DMS79 treated with DMSO at 0.1 percent for 48 hours (cell line): ENCODE data around the gene DNM3.

Source experiments
- DNase-seq: peaks from one replicate; lab custom pipeline; 2025; lab: John Stamatoyannopoulos, UW

Gene DNM3

DNA sequence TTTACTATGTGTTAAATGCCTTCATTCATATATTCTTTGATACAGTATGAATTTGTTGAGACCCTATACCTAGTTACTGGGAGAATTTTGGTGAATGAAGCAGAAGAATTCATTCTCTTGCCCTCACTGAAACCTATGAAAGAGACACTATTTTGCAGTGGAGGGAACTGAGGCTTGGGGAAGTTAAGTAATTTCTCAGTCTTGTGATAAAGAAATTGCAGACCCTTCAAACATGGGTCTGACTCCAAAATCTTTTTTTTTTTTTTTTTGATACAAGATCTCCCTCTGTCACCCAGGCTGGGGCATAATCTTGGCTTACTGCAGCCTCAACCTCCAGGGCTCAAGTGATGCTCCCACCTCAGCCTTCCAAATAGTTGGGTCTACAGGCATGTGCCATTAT, 132.1 kb downstream of the DNM3 start:
- DNase-seq = no peak

DNA sequence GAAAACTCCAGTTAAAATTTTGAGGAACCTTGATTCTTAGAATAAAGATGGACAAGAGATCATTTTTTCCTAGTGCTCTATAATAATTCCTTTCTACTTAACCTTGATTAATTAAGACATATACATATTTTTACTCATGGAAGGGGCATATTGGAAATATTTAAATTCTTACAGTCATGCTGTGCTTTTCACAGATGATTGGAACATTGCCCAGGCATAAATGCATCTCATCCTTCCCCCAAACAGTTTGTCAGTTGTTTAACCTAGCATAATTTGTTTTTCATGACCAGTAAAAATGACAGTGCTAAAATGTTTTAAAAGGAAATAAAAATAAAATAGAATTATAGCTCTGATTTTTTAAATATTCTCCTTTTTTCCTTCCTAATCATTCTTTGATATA, 140.0 kb downstream of the DNM3 start:
- DNase-seq = no peak

DNA sequence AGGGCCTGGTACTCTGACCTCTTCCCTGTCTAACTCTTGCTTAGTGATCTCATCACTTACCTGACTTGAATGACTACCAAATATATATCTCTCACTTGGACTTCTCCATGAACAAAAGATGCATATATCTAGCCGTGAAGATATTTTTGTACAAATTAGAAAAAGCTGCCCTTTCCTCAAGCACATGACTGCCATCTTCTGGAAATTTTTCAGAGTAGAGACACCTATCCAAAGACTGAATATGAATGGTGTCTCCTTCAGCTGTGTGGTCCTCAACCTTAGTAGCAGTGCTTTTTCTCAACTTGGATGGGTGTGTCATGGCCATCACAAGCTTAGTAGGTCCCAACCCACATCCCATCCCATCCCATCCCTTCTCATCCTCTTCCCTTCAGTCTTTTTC, 142.3 kb downstream of the DNM3 start:
- no peak for DNase-seq

DNA sequence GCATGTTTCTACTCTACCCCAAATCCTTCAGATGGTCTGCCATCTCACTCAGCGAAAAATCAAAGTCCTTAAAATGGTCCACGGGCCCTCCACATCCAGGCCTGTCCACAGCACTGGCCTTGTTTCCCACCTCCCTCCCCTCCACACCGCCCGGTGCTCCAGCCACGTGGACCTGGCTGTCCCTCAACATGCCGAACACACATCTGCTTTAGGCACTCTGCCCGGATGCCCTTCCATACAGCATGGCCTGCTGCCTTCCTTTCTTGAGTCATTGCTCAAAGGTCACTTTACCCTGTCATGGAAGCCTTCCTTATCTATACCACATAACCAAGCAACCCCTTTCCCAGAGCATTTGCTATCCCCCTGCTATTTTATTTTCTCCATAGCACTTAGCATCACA, 143.0 kb downstream of the DNM3 start:
- DNase-seq = no peak

DNA sequence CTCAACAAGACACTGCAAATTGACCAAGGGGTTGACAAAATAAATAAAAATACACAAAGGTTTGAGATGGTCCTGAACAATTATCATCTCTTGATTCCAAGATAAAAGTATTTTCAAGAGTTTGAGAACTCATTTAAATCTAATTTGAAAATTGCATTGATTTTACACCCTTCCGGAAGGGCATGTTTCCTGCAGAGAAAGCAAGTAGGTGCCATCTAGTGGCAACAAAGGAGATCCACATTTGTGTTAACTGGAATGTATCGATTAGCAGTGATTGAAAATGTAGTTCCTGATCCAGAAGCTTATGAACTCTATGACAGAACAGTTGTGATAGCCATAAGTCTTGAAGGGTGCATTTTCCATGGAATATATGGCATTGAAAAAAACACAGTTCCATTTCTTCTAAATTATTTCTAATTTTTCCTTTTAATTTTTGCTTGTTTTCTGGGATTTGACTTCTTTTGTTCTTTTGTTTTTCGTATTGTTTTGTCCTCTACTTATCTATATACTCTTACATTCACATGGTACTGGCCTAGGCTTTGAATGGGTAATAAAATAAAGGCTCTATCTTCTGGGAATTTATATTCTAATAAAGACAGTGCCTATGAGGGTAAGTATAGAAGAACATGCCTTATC, 143.7 kb downstream of the DNM3 start:
- no peak for DNase-seq

DNA sequence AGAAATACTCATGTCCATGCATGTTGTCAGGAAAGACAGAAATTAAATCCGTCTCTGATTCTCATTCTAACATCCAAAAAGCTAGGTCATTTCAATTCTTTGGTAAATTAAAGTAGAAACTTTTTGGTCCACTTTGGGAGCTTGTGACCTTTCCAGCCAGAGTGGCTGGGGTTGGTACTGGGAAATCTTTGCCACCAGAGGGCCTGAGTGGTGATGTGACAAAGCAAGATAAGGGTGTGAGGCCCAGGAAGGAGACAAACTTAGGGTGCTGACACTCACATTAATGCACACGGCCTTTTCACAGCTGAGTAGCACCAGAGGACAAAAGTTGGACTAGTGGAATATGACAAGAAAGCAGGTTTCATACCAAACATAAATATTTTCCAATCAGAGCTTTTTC, 144.3 kb downstream of the DNM3 start:
- DNase-seq = no peak

DNA sequence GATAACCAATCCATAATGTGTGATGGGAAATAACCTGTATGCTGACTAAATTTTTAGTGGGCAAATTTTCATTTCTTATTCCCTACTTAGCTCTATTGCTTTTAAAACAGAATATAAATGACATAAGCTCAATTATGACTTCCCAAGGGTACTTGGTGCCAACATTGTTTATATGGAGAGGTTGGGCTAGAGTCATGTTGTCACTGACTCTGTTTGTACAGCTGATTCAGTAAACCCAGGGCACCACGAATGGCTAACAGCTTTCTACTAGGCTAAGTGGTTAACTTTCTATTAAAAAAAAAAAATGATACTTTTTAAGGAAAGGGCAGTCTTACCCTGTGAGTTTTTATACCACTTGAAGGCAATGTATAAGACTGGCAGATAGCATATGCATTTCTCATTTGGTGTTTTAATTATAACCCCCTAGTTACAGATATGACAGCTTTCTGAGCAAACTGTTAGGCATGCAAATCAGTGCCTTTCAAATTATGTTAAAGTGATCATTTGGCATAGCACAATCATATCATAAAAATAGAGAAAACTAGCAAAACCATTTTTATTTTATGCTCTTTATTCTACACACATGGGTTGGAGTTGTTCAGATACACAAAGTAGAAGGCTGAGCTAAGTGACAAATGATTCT, 147.1 kb downstream of the DNM3 start:
- DNase-seq = no peak

DNA sequence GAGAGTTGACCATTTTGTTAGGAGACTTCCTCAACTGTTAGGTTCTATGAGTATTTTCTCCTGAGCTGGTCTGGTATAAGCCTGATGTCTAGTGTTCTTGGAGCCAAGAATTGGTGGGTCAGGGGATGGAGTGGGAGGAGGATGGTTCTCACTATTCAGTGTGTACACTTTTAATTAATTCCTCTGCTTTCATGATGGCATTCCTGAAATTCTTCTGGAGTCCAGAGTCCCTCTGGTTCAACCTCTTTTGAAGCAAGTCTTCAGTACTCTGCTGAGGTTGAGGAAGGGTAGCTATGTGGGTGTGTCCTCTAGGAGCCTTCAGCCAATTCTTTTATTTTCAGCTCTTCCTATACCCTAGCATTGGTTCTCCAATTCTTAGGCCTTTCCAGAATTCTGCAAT, 149.1 kb downstream of the DNM3 start:
- no peak for DNase-seq

DNA sequence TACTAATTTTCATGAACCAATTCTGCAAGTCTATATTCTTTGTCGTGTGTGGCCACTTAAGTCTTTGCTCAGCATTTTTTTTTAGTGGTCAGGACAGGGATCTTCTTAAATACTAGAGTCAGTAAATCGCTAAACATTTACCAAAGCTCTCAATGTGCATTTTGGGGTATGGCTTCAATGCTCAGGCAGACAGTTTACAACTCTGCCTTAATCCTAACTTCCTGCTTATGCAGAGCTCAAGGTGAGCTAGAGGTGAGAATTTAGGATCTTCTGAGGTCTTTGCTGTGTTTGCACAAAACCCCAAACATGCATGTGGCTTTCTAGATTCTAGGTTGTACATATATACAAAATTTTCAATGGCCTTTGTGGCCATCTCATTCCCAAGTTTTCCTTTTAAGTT, 153.0 kb downstream of the DNM3 start:
- no peak for DNase-seq

DNA sequence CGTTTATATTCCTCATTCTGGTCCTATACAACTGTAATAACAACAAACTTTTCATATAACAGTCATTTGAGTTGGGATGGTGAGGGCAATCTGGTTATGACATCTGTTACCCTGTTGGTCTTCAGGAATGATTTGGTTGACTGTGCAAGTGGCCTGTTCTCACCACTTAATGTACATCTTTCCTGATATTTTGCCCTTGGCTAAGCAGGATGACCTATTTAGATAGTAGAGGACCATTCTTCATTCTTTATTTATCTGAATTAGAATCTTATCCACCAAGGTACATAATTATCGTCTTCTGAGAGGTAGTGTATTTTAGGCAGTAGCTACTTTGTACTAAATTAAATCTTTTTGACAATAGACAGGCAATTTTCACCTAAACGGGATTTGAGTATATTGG, 154.3 kb downstream of the DNM3 start:
- no peak for DNase-seq

DNA sequence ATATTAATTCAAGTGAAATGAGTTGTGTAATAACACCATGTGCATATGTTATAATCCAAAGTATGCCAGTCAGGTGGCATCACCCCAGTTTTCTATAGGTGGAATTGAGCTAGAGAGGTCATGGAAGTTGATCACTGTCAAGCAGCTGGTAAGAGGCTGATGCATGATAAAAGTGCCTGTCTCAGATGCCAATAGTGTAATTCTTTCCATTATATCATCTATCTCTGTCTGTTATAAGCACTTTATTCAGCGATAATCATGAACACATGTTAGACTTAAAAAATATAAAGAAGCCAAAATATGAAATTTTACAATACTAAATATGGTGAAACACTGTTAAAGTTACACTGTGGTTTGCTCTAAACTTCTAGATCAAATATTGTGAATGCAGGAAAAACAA, 156.6 kb downstream of the DNM3 start:
- no peak for DNase-seq

DNA sequence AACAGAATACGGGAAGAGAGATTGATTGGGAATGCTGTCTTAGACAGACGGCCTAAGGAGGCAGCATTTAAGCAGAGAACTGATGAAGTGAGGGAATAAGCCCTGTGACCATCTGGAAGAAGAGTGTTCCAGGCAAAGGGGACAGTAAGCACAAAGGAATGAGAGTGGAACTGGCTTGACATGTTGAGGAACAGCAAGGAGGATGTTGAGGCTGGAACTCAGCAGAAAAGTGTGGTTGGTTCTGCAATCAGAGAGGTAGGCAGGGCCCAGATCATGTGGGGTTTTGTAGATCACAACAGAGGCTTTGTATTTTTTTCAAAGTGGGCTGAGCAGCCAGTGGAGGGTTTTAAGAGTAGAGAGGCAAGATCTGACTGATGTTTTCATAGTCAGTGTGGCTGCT, 157.4 kb downstream of the DNM3 start:
- DNase-seq = no peak

DNA sequence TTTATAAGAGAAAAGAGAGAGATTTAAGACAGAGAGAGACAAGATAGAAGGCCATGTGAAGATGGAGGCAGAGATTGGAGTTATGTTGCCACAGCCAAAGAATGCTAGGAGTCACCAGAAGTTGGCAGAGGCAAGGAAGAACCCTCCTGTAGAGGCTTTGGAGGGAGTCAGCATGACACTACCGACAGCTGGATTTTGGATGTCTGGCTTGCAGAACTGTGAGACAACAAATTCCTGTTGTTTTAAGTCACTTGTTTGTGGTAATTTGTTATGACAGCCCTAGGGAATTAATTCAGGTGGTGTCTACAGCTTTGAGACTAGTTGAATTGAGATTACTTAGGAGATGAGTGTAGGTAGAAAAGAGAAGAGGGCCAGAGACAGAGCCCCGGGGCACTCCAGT, 158.5 kb downstream of the DNM3 start:
- DNase-seq = no peak

DNA sequence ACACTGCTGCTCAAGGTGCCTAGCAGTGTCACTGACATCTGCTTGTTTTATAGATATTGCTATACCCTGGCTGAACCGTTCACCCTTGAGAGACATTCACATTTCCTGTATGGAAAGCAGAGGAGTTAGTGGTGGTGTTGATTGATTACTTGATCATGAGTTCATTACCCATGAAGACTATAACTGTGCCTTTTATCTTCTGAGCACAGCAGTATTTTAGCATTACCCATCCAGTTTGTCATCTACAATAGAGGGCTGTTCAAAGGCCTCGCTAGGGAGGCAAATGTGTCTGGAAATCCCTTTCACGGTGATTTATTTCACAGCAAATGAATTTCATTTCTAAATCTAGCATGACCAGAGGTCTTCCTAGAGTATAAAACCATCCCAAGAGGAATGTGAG, 160.0 kb downstream of the DNM3 start:
- no peak for DNase-seq

DNA sequence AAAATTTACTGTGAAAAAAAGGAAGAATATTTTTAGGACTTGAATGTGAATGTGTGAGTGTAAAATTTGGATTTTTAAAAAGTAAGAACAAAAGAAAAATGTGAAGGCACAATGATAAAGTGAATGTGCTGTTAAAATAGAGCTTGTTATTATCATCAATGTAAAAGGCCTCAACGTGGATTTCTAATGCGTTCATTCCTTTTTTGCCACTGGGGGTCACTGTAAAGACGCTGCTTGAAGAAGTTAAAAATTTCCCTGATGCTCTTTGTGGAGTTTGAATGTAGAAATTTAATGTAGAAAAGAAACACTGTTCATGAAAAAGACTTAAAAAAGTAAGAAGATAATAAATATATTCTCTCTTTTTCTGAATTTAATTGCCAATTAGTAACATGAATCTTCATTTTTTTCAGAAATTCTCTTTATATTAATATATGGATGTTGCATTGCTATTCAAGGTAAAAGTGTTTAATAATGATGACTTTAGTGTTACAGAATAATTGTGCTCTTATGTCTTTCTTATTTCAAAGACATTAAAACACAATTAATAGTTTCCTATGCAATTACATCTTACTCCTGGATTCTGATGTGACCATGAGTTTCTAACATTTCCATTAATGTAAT, 161.5 kb downstream of the DNM3 start:
- DNase-seq = peak; percentile 8

DNA sequence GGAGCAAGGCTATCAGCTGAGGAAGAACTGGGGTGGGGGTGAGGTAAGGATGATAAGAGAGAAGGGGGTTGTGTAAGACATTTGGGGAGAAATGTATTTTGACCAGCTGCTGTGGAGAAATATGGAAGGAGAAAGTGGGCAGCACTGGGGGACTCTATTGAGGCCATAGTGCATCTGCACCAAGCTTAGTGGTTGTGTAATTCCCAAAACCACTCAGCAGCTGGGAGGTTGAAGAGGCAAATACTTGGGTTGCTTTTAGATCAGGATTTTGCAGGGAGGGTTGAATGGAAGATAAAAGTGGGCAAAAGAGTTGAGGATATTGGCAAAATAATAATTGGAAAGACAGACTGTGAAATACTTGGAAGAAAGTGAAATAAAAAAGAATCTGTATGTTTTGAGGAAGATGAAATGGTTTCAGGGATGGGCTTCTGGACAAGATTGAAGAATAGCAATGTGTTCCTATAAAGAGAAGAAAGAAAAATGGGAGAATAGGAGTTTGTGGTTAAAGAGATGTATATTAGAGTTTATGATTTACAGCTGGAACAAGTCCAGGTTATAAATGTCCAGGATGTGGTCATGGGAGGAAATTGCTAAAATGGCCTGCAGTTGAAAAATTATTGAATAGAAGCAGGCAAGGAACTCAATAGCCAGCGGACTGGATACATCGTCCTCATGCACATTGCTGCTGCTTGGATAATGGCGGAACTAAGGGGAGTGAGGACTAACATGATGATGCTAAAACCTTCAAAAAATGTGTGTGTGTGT, 162.7 kb downstream of the DNM3 start:
- DNase-seq = no peak

DNA sequence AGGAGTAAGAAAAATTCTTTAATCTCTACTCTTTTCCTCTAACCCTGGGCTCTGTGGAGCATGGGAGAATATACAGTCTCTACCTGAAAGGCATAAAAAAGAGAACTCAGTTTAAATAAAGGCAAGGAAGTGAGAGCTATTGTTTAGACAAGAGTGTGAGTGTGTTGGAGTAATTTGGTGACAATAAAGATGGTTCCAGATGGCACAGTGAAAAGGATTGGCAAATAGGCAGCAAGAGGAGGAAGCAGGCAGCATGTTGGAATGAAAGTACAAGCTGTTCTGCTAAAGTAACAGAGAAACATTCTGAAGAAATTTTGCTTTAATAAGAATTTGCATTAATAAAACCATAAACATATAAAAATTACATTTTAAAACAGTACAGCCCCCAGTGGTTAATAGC, 163.4 kb downstream of the DNM3 start:
- DNase-seq = no peak

DNA sequence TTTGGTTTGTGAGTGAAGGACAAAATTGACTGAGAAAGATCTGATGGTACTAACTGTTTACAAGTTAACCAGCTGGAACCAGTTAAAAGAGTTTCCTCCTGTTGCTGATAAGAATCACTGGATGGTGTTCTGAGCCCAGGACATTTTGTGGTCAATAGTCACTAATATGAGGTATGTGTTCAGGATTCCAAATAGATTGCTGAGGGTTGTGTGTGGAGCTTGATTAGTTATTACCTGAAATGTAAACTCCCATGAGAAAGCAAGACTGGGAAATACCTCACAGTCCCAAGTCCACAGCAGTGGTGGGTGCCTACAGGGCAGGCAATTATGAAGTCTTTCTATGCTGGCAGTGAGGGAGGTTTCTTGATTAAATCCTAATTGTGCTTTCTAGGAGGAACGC, 164.6 kb downstream of the DNM3 start:
- no peak for DNase-seq

DNA sequence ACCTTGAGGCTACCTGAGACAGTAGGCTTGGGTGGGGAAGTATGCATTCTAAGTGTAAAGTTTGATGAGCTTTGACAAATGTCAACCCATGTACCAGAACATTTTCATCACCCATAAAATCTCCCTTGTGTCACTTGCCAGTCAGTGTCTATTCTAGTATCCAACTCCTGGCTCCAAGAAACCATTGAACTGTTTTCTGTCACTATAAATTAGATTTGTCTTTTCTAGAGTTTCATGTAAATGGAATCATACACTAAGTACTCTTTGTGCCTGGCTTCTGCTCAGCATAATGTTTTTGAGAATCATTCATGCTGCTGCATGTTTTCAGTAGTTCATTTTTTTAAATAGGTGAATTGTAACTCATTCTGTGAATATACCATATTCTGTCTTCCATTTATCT, 165.4 kb downstream of the DNM3 start:
- DNase-seq = no peak

DNA sequence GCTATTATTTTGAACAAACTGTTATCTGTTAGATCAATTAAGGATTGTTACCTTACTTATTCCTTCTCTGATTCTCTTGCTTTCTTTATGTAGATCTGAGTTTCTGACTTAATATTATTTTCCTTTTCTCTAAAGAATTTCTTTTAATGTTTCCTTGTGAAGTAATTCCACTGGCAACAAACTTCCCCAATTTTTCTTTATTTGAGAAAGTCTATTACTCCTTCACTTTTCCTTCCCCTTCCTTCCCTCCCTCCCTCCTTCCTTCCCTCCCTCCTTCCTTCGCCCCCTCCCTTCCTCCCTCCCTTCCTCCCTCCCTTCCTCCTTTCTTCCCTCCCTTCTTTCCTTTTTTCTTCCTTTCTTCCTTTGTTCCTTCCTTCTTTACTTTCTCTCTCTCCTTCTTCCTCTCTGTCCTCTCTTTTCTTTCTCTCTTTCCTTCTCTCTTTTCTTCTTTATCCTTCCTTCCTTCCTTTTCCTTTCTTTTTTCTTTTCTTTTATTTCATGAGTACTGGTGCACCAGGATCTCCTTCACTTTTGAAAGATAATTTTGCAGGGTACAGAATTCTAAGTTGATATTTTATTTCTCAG, 177.5 kb downstream of the DNM3 start:
- no peak for DNase-seq

DNA sequence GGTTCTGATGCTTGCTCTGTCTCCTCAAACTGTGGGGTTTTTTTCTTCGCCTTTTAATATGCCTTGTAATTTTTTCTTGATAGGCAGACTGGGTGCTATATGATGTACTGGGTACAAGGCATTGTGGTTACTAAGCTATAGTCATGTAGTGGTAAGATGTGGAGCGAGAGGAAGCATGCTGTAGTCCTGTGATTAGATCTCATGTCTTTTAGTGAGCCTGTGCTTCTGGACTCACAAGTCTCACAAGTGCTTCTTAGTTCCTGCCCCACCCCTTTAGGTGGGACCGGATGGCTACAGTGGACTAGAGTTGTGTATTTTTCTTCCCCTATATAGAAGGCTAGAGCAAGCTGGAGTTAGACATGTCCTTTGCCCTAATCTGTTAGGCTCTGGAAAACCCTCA, 178.7 kb downstream of the DNM3 start:
- DNase-seq = no peak

DNA sequence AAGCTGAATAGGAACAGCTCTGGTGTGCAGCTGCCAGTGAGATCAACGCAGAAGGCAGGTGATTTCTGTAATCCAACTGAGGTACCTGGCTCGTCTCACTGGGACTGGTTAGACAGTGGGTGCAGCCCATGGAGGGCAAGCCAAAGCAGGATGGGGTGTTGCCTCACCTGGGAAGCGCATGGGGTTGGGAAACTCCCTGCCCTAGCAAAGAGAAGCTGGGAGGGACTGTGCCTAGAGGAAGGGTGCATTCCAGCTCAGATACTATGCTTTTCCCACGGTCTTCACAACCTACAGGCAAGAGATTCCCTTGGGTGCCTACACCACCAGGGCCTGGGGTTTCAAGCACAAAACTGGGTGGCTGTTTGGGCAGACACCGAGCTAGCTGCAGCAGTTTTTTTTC, 183.2 kb downstream of the DNM3 start:
- DNase-seq = no peak
